GM12878 (cell line): Measurements from ENCODE around the gene PTBP3. TPM values are rescaled to one million over a fixed set of nuclear protein-coding genes. Genes with fewer than 3 reads are reported as not detected.

Experiments used
- BCL3 ChIP-seq: IDR thresholded peaks from 2 replicates; pipeline ENCODE4 v1.6.1; 2011; ENCODE audit warnings: borderline replicate concordance, low read depth, mild to moderate bottlenecking, moderate library complexity, low read length; ENCODE audit not compliant: insufficient read depth, poor library complexity, severe bottlenecking
- BMI1 ChIP-seq: fragments of 450-650 bp; IDR thresholded peaks from 2 replicates; pipeline ENCODE4 v1.6.1; 2016; ENCODE audit warnings: mild to moderate bottlenecking, moderate library complexity, borderline replicate concordance
- CEBPB ChIP-seq, 2 experiments: fragments of 150-350 bp in 1 of 2; IDR thresholded peaks; 2 replicates each; pipeline ENCODE4 v1.6.1; 2012 to 2014; ENCODE audit warnings: low read depth in 2 of 2, low read length in 2 of 2, borderline replicate concordance in 1 of 2, inconsistent platforms in 1 of 2
- HSF1 ChIP-seq: fragments of 150-350 bp; IDR thresholded peaks from 2 replicates; pipeline ENCODE4 v1.6.1; 2014; ENCODE audit warnings: mild to moderate bottlenecking, low read depth, low read length
- IRF3 ChIP-seq: fragments of 450-650 bp; IDR thresholded peaks from 2 replicates; pipeline ENCODE4 v1.6.1; 2014; ENCODE audit warnings: mild to moderate bottlenecking
- IRF4 ChIP-seq: IDR thresholded peaks from 2 replicates; pipeline ENCODE4 v1.6.1; 2011; ENCODE audit warnings: low read depth, low read length
- MEF2B ChIP-seq: fragments of 450-650 bp; IDR thresholded peaks from 2 replicates; pipeline ENCODE4 v1.6.1; 2018; ENCODE audit warnings: mild to moderate bottlenecking, moderate library complexity; ENCODE audit not compliant: partially characterized antibody, poor library complexity, severe bottlenecking
- NFYB ChIP-seq: IDR thresholded peaks from 2 replicates; pipeline ENCODE4 v1.6.1; 2011; ENCODE audit warnings: low read depth, mild to moderate bottlenecking, low read length, improper control_type of control experiment, moderate library complexity; ENCODE audit not compliant: insufficient read depth
- PAX5 ChIP-seq: IDR thresholded peaks from 2 replicates; pipeline ENCODE4 v1.6.1; 2011; ENCODE audit warnings: low read depth, low read length, borderline replicate concordance
- PBX3 ChIP-seq: IDR thresholded peaks from 2 replicates; pipeline ENCODE4 v1.6.1; 2011; ENCODE audit warnings: mild to moderate bottlenecking, low read depth, low read length, moderate library complexity; ENCODE audit not compliant: insufficient replicate concordance
- RELB ChIP-seq: fragments of 450-650 bp; IDR thresholded peaks from 2 replicates; pipeline ENCODE4 v1.6.1; 2017; ENCODE audit warnings: low read depth, mild to moderate bottlenecking, moderate library complexity
- SMARCA5 ChIP-seq: fragments of 450-650 bp; IDR thresholded peaks from 2 replicates; pipeline ENCODE4 v1.6.1; 2017; ENCODE audit warnings: mild to moderate bottlenecking
- YY1 ChIP-seq: IDR thresholded peaks from 2 replicates; pipeline ENCODE4 v1.6.1; 2011; ENCODE audit warnings: low read depth, mild to moderate bottlenecking, low read length
- ZBTB33 ChIP-seq: fragments of 450-650 bp; IDR thresholded peaks from 2 replicates; pipeline ENCODE4 v1.6.1; 2017; ENCODE audit warnings: mild to moderate bottlenecking
- ZBTB40 ChIP-seq: fragments of 450-650 bp; IDR thresholded peaks from 2 replicates; pipeline ENCODE4 v1.6.1; 2016; ENCODE audit warnings: mild to moderate bottlenecking, moderate library complexity, borderline replicate concordance
- ZZZ3 ChIP-seq: IDR thresholded peaks from 2 replicates; pipeline ENCODE4 v1.6.1; 2011; ENCODE audit warnings: low read depth; ENCODE audit not compliant: control insufficient read depth, insufficient read length
- polyA plus RNA-seq, 11 experiments: library from polyadenylated mRNA; depleted of rRNA in 4 of 11; unstranded in 6 of 11; stranded (reverse) in 5 of 11; fragments of >200 nt; fragmentation: Nextera tagmentation in 4 of 11; fragmentation: Illumina TruSeq in 1 of 11; extraction: Ambion mirVana in 4 of 11; extraction: Trizol in 1 of 11; gene quantifications; 1 replicate in 1 of 11; 2 replicates in 10 of 11; pipeline versions ENCODE4 v1.2.1 to v1.2.3, GENCODE V29; 2011 to 2016; ENCODE audit warnings: inconsistent platforms in 2 of 11, missing spikeins in 2 of 11, low read depth in 1 of 11
- total RNA-seq, 4 experiments: library from RNA; depleted of rRNA in 3 of 4; stranded (reverse); fragments of >200 nt in 3 of 4; fragmentation: Illumina TruSeq in 1 of 4; extraction: Trizol in 1 of 4; gene quantifications; 2 replicates each; pipeline versions ENCODE4 v1.2.1 to v1.2.3, GENCODE V29; 2013 to 2021

PTBP3 gene
- total and polyA plus RNA-seq, 10 of the 15 experiments (the other 5 are each of a cell fraction or from before 2014, with no cell fraction given) = 12.5 to 104 (median 52.7) TPM

- TF ChIP-seq HSF1 (no peak), IRF3 (no peak), MEF2B (no peak), CEBPB (IDR thresholded peaks at IDR 0.05; ENCODE audit: borderline replicate concordance in 1 of 2, low read depth in 2 of 2, low read length in 2 of 2) (no peak), ZBTB33 (no peak), PBX3 (no peak), ZBTB40 (no peak), IRF4 (no peak; the same call in 1 of the 2 replicates), SMARCA5 (no peak), PAX5 (0 out of 2 replicates have a peak, but pooled peaks have one; percentile 24), ZZZ3 (no peak), RELB (peak; percentile 67; the same call in 1 of the 2 replicates), BCL3 (peak; percentile 18), YY1 (no peak), BMI1 (no peak), NFYB (no peak)
Observed at GRCh38 chr9:112218908-112219307, 114.5 kb downstream of the PTBP3 start (continued).
